A673 (cell line): ENCODE data around the gene PRR35. TPM values are rescaled to one million over a fixed set of nuclear protein-coding genes. Genes with fewer than 3 reads are reported as not detected.

Experiments
- BruUV-seq: library from RNA; stranded (reverse); fragments of 400-500 nt; replicated peaks from 2 replicates; lab custom pipeline; 2021; lab: Mats Ljungman, UMichigan
- CTCF ChIA-PET: fragments of 300-600 bp; sonication (Branson Sonifier 250); formaldehyde crosslinking; loops from one replicate; lab custom pipeline; 2022; ENCODE audit warnings: antibody characterized with exemption; lab: Charles Lee
- POLR2A ChIA-PET: fragments of 300-600 bp; sonication (Branson Sonifier 250); formaldehyde crosslinking; loops from one replicate; lab custom pipeline; 2022; ENCODE audit warnings: antibody characterized with exemption; ENCODE audit not compliant: low non-redundant PET; lab: Charles Lee
- DNase-seq: peaks from one replicate; pipeline ENCODE4 v3.0.0-alpha.2; 2015; ENCODE audit warnings: low spot score
- H3K27ac ChIP-seq: fragments of 200-600 bp; sonication (generic); 2 replicates; pipeline ENCODE4 v1.5.1; 2016; ENCODE audit warnings: mixed run types, low read depth, mild to moderate bottlenecking, mixed read lengths, antibody characterized with exemption, low read length; ENCODE audit not compliant: poor library complexity, severe bottlenecking
- H3K27me3 ChIP-seq: fragments of 200-600 bp; sonication (generic); replicated peaks from 2 replicates; pipeline ENCODE4 v1.6.1; 2017; ENCODE audit warnings: mixed run types, low read depth, mild to moderate bottlenecking, mixed read lengths, antibody characterized with exemption, low read length; ENCODE audit not compliant: insufficient read depth, poor library complexity
- H3K36me3 ChIP-seq: fragments of 200-600 bp; sonication (generic); 2 replicates; pipeline ENCODE4 v1.6.1; 2016; ENCODE audit warnings: mixed run types, mild to moderate bottlenecking, mixed read lengths, antibody characterized with exemption, low read length; ENCODE audit not compliant: insufficient read depth, poor library complexity, severe bottlenecking
- H3K4me1 ChIP-seq: fragments of 200-600 bp; sonication (generic); 2 replicates; pipeline ENCODE4 v1.6.1; 2017; ENCODE audit warnings: mixed run types, mild to moderate bottlenecking, mixed read lengths, antibody characterized with exemption, low read length; ENCODE audit not compliant: insufficient read depth, poor library complexity, severe bottlenecking
- H3K4me3 ChIP-seq: fragments of 200-600 bp; sonication (generic); 2 replicates; pipeline ENCODE4 v1.5.1; 2016; ENCODE audit warnings: low read depth, mixed run types, mild to moderate bottlenecking, mixed read lengths, low read length; ENCODE audit not compliant: poor library complexity, severe bottlenecking
- H3K9me3 ChIP-seq: fragments of 200-600 bp; sonication (generic); 2 replicates; pipeline ENCODE4 v1.6.1; 2016; ENCODE audit warnings: mixed run types, low read depth, mild to moderate bottlenecking, mixed read lengths, antibody characterized with exemption, low read length; ENCODE audit not compliant: poor library complexity, severe bottlenecking
- EZH2 ChIP-seq: fragments of 200-600 bp; sonication (generic); IDR thresholded peaks from 2 replicates; pipeline ENCODE4 v1.6.1; 2017; ENCODE audit warnings: borderline replicate concordance, low read depth, mild to moderate bottlenecking, mixed read lengths, antibody characterized with exemption, low read length; ENCODE audit not compliant: poor library complexity, severe bottlenecking
- intact Hi-C: fragments of 100-400 bp; cut with micrococcal nuclease; formaldehyde crosslinking; loops from one replicate; pipeline ENCODE4 v1.10.0; 2022; ENCODE audit not compliant: unreplicated experiment
- microRNA-seq: library from miRNA; unstranded; fragments of <30 nt; microRNA quantifications from one replicate; pipeline ENCODE4 v1.2.0, GENCODE V29; 2021
- total RNA-seq: library from RNA; stranded (reverse); gene quantifications from 2 replicates; pipeline ENCODE4 v1.2.3, GENCODE V29; 2021
- TF ChIP-seq, protein P1 (sequence below): fragments of 300-800, 200-600 bp; sonication (generic); conservative IDR thresholded peaks from 2 replicates; pipeline ENCODE4 v1.5.1; 2017; ENCODE audit warnings: low read depth, mild to moderate bottlenecking, antibody characterized with exemption, low read length, moderate library complexity, mixed read lengths

The PRR35 gene
- total RNA-seq, 1 experiment from 2014 or later, result not detected

GRCh38 chr16:609984-610383, 49.8 kb downstream of the PRR35 start:
- POLR2A ChIA-PET, result no interaction called here
- BruUV-seq, result no TSS peak
- intact Hi-C loops, result no loop called here

GRCh38 chr16:610513-611381, 50.6 kb downstream of the PRR35 start:
- H3K27ac ChIP-seq, result no peak overlapping the region
- intact Hi-C loops, result no loop called here
- no peak for DNase-seq
- BruUV-seq, result no TSS peak
- H3K27me3 ChIP-seq, result no peaks in the 10 kb centered on the region
- ChIA-PET CTCF (no interaction called here), POLR2A (no interaction called here)
- no peaks in the 10 kb centered on the region for H3K36me3 ChIP-seq
- H3K4me3 ChIP-seq, result no peak overlapping the region
- no peaks in the 10 kb centered on the region for H3K9me3 ChIP-seq
- TF ChIP-seq, protein P1, sequence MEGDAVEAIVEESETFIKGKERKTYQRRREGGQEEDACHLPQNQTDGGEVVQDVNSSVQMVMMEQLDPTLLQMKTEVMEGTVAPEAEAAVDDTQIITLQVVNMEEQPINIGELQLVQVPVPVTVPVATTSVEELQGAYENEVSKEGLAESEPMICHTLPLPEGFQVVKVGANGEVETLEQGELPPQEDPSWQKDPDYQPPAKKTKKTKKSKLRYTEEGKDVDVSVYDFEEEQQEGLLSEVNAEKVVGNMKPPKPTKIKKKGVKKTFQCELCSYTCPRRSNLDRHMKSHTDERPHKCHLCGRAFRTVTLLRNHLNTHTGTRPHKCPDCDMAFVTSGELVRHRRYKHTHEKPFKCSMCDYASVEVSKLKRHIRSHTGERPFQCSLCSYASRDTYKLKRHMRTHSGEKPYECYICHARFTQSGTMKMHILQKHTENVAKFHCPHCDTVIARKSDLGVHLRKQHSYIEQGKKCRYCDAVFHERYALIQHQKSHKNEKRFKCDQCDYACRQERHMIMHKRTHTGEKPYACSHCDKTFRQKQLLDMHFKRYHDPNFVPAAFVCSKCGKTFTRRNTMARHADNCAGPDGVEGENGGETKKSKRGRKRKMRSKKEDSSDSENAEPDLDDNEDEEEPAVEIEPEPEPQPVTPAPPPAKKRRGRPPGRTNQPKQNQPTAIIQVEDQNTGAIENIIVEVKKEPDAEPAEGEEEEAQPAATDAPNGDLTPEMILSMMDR, result peak; percentile 55
- TF ChIP-seq EZH2, result no peak
- H3K4me1 ChIP-seq, result no peaks in the 10 kb centered on the region

More at GRCh38 chr16:609984-610383, 49.8 kb downstream of the PRR35 start:
- Histone ChIP-seq H3K27me3 (no peaks in the 10 kb centered on the region), H3K27ac (no peak overlapping the region), H3K4me1 (no peaks in the 10 kb centered on the region), H3K36me3 (no peaks in the 10 kb centered on the region), H3K4me3 (no peak overlapping the region), H3K9me3 (no peaks in the 10 kb centered on the region)
- DNase-seq, result no peak
- CTCF ChIA-PET, result no interaction called here
- TF ChIP-seq, protein P1, result no peak
- no peak for TF ChIP-seq EZH2

DNA sequence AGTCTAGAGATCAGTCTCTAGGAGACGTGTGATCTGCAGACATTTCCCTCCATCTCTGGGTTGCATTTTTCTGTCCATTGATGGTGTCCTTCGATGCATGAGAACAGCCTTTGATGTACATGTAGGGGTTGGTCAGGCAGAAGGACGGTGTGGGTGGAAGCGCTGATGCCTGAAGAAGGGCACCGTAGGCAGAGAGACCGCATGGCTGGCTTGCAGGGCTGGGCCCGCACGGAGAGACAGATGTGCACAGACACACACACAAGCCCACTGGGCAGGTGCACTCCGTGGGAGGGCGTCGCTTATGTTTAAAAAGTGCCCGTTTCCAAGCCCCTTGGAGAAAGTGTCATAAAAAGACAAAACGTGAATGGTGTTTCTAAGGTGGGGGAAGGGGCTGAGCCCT, 54.9 kb downstream of the PRR35 start:
- no peak for TF ChIP-seq EZH2
- BruUV-seq, result no TSS peak
- CTCF ChIA-PET, result no interaction called here
- H3K36me3 ChIP-seq, result no peaks in the 10 kb centered on the region
- H3K27me3 ChIP-seq, result no peaks in the 10 kb centered on the region
- H3K9me3 ChIP-seq, result no peaks in the 10 kb centered on the region
- H3K4me1 ChIP-seq, result no peaks in the 10 kb centered on the region
- H3K27ac ChIP-seq, result no peak overlapping the region
- POLR2A ChIA-PET, result no interaction called here
- DNase-seq, result no peak
- no peak overlapping the region for H3K4me3 ChIP-seq
- intact Hi-C loops, result no loop called here

Small RNA genes within 50 kb of the gene (microRNA-seq; reads per million reads assigned to microRNA genes)
- gene MIR3176 (266 reads per million, percentile 71 among the genes with 10 or more reads in this experiment), gene MIR5587 (4.9 reads per million, percentile 15 among the genes with 10 or more reads in this experiment)

Other genes starting within 250 kb of the PRR35 start
- gene AXIN1, start 207.7 kb upstream of the PRR35 start, total RNA-seq, result 32.7 and 38.2 TPM in 2 replicates
- 150 and 157 TPM in 2 replicates for gene MRPL28, start 189.9 kb upstream of the PRR35 start, total RNA-seq
- 38.7 and 47.1 TPM in 2 replicates for gene PGAP6, start 178.4 kb upstream of the PRR35 start, total RNA-seq
- 261 and 321 TPM in 2 replicates for gene NME4, start 163.2 kb upstream of the PRR35 start, total RNA-seq
- gene DECR2, start 158.5 kb upstream of the PRR35 start, total RNA-seq, result 27.5 and 28.7 TPM in 2 replicates
- 44.8 and 44.9 TPM in 2 replicates for gene RAB11FIP3, start 134.7 kb upstream of the PRR35 start, total RNA-seq
- 77.7 and 91.2 TPM in 2 replicates for gene CAPN15, start 32.7 kb upstream of the PRR35 start, total RNA-seq
- 0.21 and 0.52 TPM in 2 replicates for gene NHLRC4, start 6.6 kb downstream of the PRR35 start, total RNA-seq
- 59.4 and 65.7 TPM in 2 replicates for gene PIGQ, start 9.6 kb downstream of the PRR35 start, total RNA-seq
- 19.9 and 20.6 TPM in 2 replicates for gene RAB40C, start 29.7 kb downstream of the PRR35 start, total RNA-seq
- 1.7 and 1.8 TPM in 2 replicates for gene WFIKKN1, start 70.6 kb downstream of the PRR35 start, total RNA-seq
- gene METTL26, start 75.9 kb downstream of the PRR35 start, total RNA-seq, result 136 and 138 TPM in 2 replicates
- gene MCRIP2, start 81.4 kb downstream of the PRR35 start, total RNA-seq, result 22.4 and 27.1 TPM in 2 replicates
- gene WDR90, start 89.0 kb downstream of the PRR35 start, total RNA-seq, result 143 and 147 TPM in 2 replicates
- 184 and 193 TPM in 2 replicates for gene RHOT2, start 107.7 kb downstream of the PRR35 start, total RNA-seq
- 1.5 and 2.3 TPM in 2 replicates for gene RHBDL1, start 115.3 kb downstream of the PRR35 start, total RNA-seq
- gene STUB1, start 120.0 kb downstream of the PRR35 start, total RNA-seq, result 88.2 and 95.2 TPM in 2 replicates
- gene JMJD8, start 123.9 kb downstream of the PRR35 start, total RNA-seq, result 78.1 and 87.1 TPM in 2 replicates
- 17.7 and 18.2 TPM in 2 replicates for gene WDR24, start 130.0 kb downstream of the PRR35 start, total RNA-seq
- gene FBXL16, start 145.4 kb downstream of the PRR35 start, total RNA-seq, result 1.1 and 2.7 TPM in 2 replicates
- gene METRN, start 154.7 kb downstream of the PRR35 start, total RNA-seq, result 0.86 and 1.8 TPM in 2 replicates
- gene ANTKMT, start 160.8 kb downstream of the PRR35 start, total RNA-seq, result 21.2 and 26.0 TPM in 2 replicates
- 0.28 and 1.4 TPM in 2 replicates for gene CCDC78, start 166.0 kb downstream of the PRR35 start, total RNA-seq
- 2.5 and 3.5 TPM in 2 replicates for gene HAGHL, start 166.7 kb downstream of the PRR35 start, total RNA-seq
- 48.4 and 50.0 TPM in 2 replicates for gene CIAO3, start 180.6 kb downstream of the PRR35 start, total RNA-seq
- gene MSLN, start 200.3 kb downstream of the PRR35 start, total RNA-seq, result not detected in 2 replicates
- 36.1 and 41.1 TPM in 2 replicates for gene RPUSD1, start 228.0 kb downstream of the PRR35 start, total RNA-seq
- gene CHTF18, start 228.2 kb downstream of the PRR35 start, total RNA-seq, result 124 and 125 TPM in 2 replicates
- gene GNG13, start 240.3 kb downstream of the PRR35 start, total RNA-seq, result not detected in 2 replicates